ENCODE data around the gene TFPI.

DNA sequence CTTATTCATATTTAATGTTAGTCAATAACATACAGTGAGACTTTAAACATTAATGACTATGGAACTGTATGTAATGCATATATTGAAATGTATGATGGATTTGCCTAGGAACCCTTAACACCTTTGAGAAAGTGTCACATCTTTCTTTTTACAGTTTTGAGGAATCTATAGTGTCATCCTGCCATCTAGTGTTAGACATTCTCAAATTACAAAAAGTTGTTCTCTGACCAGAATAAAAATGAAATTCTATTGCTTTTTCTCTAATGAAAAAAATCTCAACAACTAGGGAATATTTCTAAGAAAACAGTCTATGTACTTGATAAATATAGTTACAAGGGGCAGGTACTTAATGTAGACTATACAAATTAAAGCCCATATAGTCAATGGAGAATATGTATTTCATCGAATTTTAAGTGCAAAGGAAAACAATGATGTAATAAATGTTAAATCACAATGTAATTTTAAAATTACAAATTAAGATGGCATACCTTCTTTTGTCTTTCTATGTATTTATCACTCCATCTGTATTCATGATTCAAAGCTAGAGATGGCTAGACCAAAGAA lies 101.1 kb downstream of the TFPI start:
- TF ChIP-seq CTCF (IDR thresholded peaks at IDR 0.05; ENCODE audit: low read depth, low read length, poor library complexity, severe bottlenecking): peak; percentile 40
- TF ChIP-seq EZH2phosphoT487 (IDR thresholded peaks at IDR 0.05; ENCODE audit: borderline replicate concordance, low read length): no peak
